ENCODE measurements around the gene RBM26. TPM values are rescaled to one million over a fixed set of nuclear protein-coding genes. Genes with fewer than 3 reads are reported as not detected.

Gene RBM26
- total RNA-seq, 4 donors from 2014 or later, result 13.9 to 52.7 (median 45.1) TPM

DNA sequence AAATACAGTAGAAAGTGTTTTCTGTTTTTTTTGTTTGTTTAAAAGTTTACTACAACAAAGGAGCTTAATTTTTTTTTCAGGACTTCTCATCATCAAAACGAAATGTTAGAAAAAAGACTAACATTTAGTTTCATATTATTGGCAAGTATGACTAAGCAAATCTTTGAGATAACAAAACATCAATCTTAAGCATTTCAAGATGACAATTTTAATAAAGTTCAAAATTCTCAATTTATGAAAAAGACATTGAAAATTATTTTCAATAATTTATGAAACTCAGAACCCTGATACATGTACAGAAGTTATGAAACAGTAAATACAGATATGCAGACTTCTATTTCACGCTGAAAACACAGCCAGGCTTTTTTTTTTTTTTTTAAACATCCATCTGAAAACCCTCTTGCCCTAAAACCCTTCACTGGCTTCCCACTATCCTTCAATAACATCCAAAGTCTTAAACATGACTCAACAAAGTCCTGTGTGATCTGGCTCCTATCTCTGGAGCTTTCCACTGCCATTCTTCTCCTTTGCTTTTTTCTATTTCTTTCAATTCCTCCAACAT, 3.9 kb downstream of the RBM26 start:
- Histone ChIP-seq H3K27ac (peak overlapping the region in 1 of 4 donors; percentile 16), H3K27me3 (no peaks in the 10 kb centered on the region), H3K36me3 (peaks cover 0 to 9% (median 0%) of the 10 kb centered on the region in 4 donors), H3K9me3 (no peaks in the 10 kb centered on the region), H3K4me1 (peaks cover 25 to 66% (median 38%) of the 10 kb centered on the region in 4 donors), H3K4me3 (no peak overlapping the region)
- in situ Hi-C loops (cut with MboI; ENCODE audit: low pct_ligation_motif_present in 1 of 4, low pct_unique_long_range_greater_than_20kb in 1 of 4, low sequenced_read_pairs in 3 of 4), result no loop called here
- intact Hi-C loops (cut with DNase I; ENCODE audit: low total_unique reads), result loop anchor here (10.0 kb wide), 1 partner anchor 73 kb away; no protein-coding TSS in a partner anchor
- no peak for DNase-seq
- 51 to 60% methylated on average over 2 of the region's 2 CpGs for WGBS, 2 donors (ENCODE audit: low coverage in 1 of 2)
- TF ChIP-seq POLR2A (IDR thresholded peaks at IDR 0.05), result no peak
- TF ChIP-seq POLR2AphosphoS5 (IDR thresholded peaks at IDR 0.05), result no peak
- TF ChIP-seq EP300 (IDR thresholded peaks at IDR 0.05; ENCODE audit: low read depth), result no peak

DNA sequence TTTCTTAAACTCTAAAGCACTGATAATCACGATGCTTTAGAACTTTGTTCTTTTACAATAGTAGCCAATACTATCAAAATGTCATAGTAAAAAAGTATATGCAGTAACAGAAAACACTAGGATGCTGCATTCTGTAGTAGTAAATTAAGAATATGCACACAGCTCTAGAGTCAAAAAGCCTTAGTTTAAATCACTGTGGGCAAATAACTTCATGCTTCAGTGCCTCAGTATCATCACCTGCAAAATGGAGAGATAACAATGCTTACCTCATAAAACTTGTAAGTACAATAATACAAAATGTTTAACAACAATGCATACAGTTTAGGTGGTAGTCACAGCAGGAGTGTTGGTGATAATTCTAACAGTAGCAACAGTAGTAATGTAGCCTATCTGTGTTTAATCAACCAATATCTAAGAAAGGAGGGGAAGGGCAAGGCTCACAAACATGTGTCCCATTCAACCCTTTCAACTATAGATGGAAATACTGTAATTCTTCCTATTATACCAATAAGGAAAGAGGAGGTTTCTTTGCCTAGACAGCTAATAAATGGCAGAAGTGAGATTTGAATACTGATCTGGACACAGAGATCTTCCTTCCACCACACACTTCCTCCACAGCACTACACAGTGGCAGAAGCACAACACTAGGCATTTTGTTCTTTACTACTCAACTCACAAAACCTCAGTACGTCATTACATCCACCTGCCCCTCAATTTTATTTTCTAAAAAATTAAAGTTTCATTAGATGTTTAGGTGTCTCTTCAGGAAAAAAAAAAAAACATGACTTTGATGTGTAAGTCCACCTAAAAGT, 4.6 kb downstream of the RBM26 start:
- in situ Hi-C loops (cut with MboI; ENCODE audit: low pct_ligation_motif_present in 1 of 4, low pct_unique_long_range_greater_than_20kb in 1 of 4, low sequenced_read_pairs in 3 of 4) (no loop called here), intact Hi-C loops (cut with DNase I; ENCODE audit: low total_unique reads) (loop anchor here (10.0 kb wide), 1 partner anchor 73 kb away; no protein-coding TSS in a partner anchor)
- TF ChIP-seq CTCF (IDR thresholded peaks at IDR 0.05), result no peak
- TF ChIP-seq POLR2A (IDR thresholded peaks at IDR 0.05), result no peak
- no peak for TF ChIP-seq POLR2AphosphoS5 (IDR thresholded peaks at IDR 0.05)
- TF ChIP-seq EP300 (IDR thresholded peaks at IDR 0.05; ENCODE audit: low read depth), result no peak
- H3K36me3 ChIP-seq, result peaks cover 0 to 16% (median 2%) of the 10 kb centered on the region in 4 donors
- no peak overlapping the region for H3K4me3 ChIP-seq
- H3K4me1 ChIP-seq, result peaks cover 19 to 60% (median 36%) of the 10 kb centered on the region in 4 donors
- no peak for DNase-seq
- no peak overlapping the region for H3K27ac ChIP-seq
- 52 to 69% methylated on average over 2 of the region's 2 CpGs for WGBS, 2 donors (ENCODE audit: low coverage in 1 of 2)
- no peaks in the 10 kb centered on the region for H3K27me3 ChIP-seq
- H3K9me3 ChIP-seq, result no peaks in the 10 kb centered on the region

DNA sequence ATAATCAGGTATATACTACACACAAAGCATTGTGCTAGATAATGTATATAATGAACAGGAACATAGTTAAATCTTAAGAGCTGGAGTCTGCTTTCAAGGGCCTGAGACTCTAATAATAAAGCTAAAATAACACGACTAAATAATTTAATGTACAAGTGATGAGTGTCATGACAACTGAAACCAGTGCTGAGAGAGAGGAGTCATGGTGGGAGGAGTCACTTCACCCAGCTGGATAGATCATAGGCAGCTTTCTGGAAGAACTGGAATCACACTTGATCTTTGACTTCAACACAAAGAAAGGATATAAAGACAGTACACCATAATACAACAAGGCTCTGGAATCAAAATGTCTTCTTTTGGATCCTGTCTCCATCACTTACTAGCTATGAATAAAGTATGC, 7.1 kb downstream of the RBM26 start:
- WGBS, 2 donors (ENCODE audit: low coverage in 1 of 2), result 50% methylated on average over 1 of the region's 1 CpG
- no peak for DNase-seq
- TF ChIP-seq EP300 (IDR thresholded peaks at IDR 0.05; ENCODE audit: low read depth) (no peak), POLR2A (IDR thresholded peaks at IDR 0.05) (no peak), CTCF (IDR thresholded peaks at IDR 0.05) (no peak), POLR2AphosphoS5 (IDR thresholded peaks at IDR 0.05) (no peak)
- H3K27me3 ChIP-seq, result no peaks in the 10 kb centered on the region
- no peak overlapping the region for H3K27ac ChIP-seq
- H3K36me3 ChIP-seq, result peaks cover 0 to 19% (median 3%) of the 10 kb centered on the region in 4 donors
- in situ Hi-C loops (cut with MboI; ENCODE audit: low pct_ligation_motif_present in 1 of 4, low pct_unique_long_range_greater_than_20kb in 1 of 4, low sequenced_read_pairs in 3 of 4) (no loop called here), intact Hi-C loops (cut with DNase I; ENCODE audit: low total_unique reads) (no loop called here)
- no peak overlapping the region for H3K4me3 ChIP-seq
- peaks cover 0 to 4% of the 10 kb centered on the region in 2 donors for H3K9me3 ChIP-seq
- H3K4me1 ChIP-seq, result peaks cover 10 to 50% (median 24%) of the 10 kb centered on the region in 4 donors

DNA sequence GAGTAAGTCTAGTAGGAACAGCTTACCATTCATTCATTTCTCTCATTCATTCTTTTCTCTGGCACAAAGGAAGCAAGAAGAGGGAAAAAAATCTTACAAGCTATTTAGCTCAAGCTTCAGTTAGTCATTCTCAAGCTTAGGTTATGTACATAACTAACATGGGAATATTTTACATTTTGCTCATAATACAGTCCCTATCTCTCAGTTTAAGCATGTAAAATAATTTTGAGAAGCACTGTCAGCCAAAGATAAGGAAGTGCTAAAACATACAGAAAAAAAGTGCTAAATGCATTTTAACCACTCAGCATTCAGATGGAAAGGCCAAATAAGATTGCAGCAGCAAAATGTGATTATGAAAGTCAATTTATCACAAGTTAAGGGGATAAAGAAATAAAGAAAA, 7.9 kb downstream of the RBM26 start:
- in situ Hi-C loops (cut with MboI; ENCODE audit: low pct_ligation_motif_present in 1 of 4, low pct_unique_long_range_greater_than_20kb in 1 of 4, low sequenced_read_pairs in 3 of 4), result no loop called here
- Histone ChIP-seq H3K4me1 (peaks cover 12 to 50% (median 23%) of the 10 kb centered on the region in 4 donors), H3K27me3 (no peaks in the 10 kb centered on the region), H3K4me3 (no peak overlapping the region), H3K9me3 (peaks cover 0 to 4% of the 10 kb centered on the region in 2 donors), H3K27ac (no peak overlapping the region), H3K36me3 (peaks cover 0 to 19% (median 3%) of the 10 kb centered on the region in 4 donors)
- TF ChIP-seq POLR2A (IDR thresholded peaks at IDR 0.05), result no peak
- intact Hi-C loops (cut with DNase I; ENCODE audit: low total_unique reads), result no loop called here
- no peak for DNase-seq

- intact Hi-C loops (cut with DNase I; ENCODE audit: low total_unique reads) (no loop called here), in situ Hi-C loops (cut with MboI; ENCODE audit: low pct_ligation_motif_present in 1 of 4, low pct_unique_long_range_greater_than_20kb in 1 of 4, low sequenced_read_pairs in 3 of 4) (no loop called here)
- peaks cover 0 to 19% (median 3%) of the 10 kb centered on the region in 4 donors for H3K36me3 ChIP-seq
- no peak overlapping the region for H3K27ac ChIP-seq
- no peak for DNase-seq
- WGBS, 2 donors (ENCODE audit: low coverage in 1 of 2), result 84 to 89% methylated on average over 4 of the region's 4 CpGs
- peaks cover 8 to 36% (median 14%) of the 10 kb centered on the region in 4 donors for H3K4me1 ChIP-seq
- no peaks in the 10 kb centered on the region for H3K27me3 ChIP-seq
- H3K4me3 ChIP-seq, result no peak overlapping the region
- H3K9me3 ChIP-seq, result peaks cover 0 to 4% of the 10 kb centered on the region in 2 donors
- no peak for TF ChIP-seq CTCF (IDR thresholded peaks at IDR 0.05)
- no peak for TF ChIP-seq EP300 (IDR thresholded peaks at IDR 0.05; ENCODE audit: low read depth)
- TF ChIP-seq POLR2AphosphoS5 (IDR thresholded peaks at IDR 0.05), result no peak
- no peak for TF ChIP-seq POLR2A (IDR thresholded peaks at IDR 0.05)
Measured at GRCh38 chr13:79395881-79396280, 10.2 kb downstream of the RBM26 start.
